HepG2 (cell line): ENCODE data around the gene RSL1D1. TPM values are rescaled to one million over a fixed set of nuclear protein-coding genes. Genes with fewer than 3 reads are reported as not detected.

Experiments used
- EZH2 ChIP-seq: conservative IDR thresholded peaks from 2 replicates; pipeline ENCODE4 v1.6.1; 2012; ENCODE audit warnings: mild to moderate bottlenecking, low read depth, low read length, moderate library complexity
- FOXO4 ChIP-seq: sonication (generic); formaldehyde crosslinking; conservative IDR thresholded peaks from 2 replicates; pipeline ENCODE4 v1.8.1; 2023; ENCODE audit warnings: missing genetic modification reagents
- GATAD2A ChIP-seq: IDR thresholded peaks from 2 replicates; pipeline ENCODE4 v1.6.1; 2016
- IKZF1 ChIP-seq: fragments of 450-650 bp; IDR thresholded peaks from 2 replicates; pipeline ENCODE4 v1.7.1; 2016
- IKZF5 ChIP-seq: IDR thresholded peaks from 2 replicates; pipeline ENCODE4 v1.6.1; 2018; ENCODE audit warnings: missing genetic modification reagents, mild to moderate bottlenecking, missing compliant biosample characterization
- KLF16 ChIP-seq, 2 experiments: sonication (generic) in 1 of 2; formaldehyde crosslinking in 1 of 2; IDR thresholded peaks; 2 replicates each; pipeline versions ENCODE4 v1.6.1 to v1.8.0; 2016 to 2023; ENCODE audit warnings: missing genetic modification reagents in 2 of 2, missing compliant biosample characterization in 1 of 2
- MEIS2 ChIP-seq: sonication (generic); formaldehyde crosslinking; IDR thresholded peaks from 2 replicates; pipeline ENCODE4 v1.9.0; 2021; ENCODE audit warnings: mild to moderate bottlenecking, missing genetic modification reagents
- RBFOX2 ChIP-seq: fragments of 200-400 bp; formaldehyde crosslinking; IDR thresholded peaks from 2 replicates; pipeline ENCODE4 v1.6.1; 2017; ENCODE audit warnings: low read depth, mild to moderate bottlenecking, low read length
- REST ChIP-seq, 2 experiments: IDR thresholded peaks; 2 replicates each; pipeline ENCODE4 v1.6.1; 2011 to 2012; ENCODE audit warnings: low read length in 2 of 2, borderline replicate concordance in 1 of 2, low read depth in 1 of 2, mild to moderate bottlenecking in 1 of 2, moderate library complexity in 1 of 2
- SATB2 ChIP-seq: sonication (generic); formaldehyde crosslinking; IDR thresholded peaks from 2 replicates; pipeline ENCODE4 v1.5.0; 2020; ENCODE audit warnings: missing genetic modification reagents
- SIN3B ChIP-seq: fragments of 150-350 bp; IDR thresholded peaks from 2 replicates; pipeline ENCODE4 v1.6.1; 2014; ENCODE audit warnings: low read length
- SNRNP70 ChIP-seq: fragments of 200-400 bp; formaldehyde crosslinking; IDR thresholded peaks from 2 replicates; pipeline ENCODE4 v1.6.1; 2017; ENCODE audit warnings: mild to moderate bottlenecking, low read depth, low read length, moderate library complexity
- TAF15 ChIP-seq: fragments of 200-400 bp; formaldehyde crosslinking; IDR thresholded peaks from one replicate; pipeline ENCODE4 v1.6.1; 2018; ENCODE audit warnings: mild to moderate bottlenecking, low read depth, low read length; ENCODE audit not compliant: poor library complexity, severe bottlenecking
- TARDBP ChIP-seq: sonication (generic); formaldehyde crosslinking; IDR thresholded peaks from 2 replicates; pipeline ENCODE4 v1.8.0; 2022; ENCODE audit warnings: mild to moderate bottlenecking, missing genetic modification reagents
- ZBTB49 ChIP-seq: sonication (generic); formaldehyde crosslinking; IDR thresholded peaks from 2 replicates; pipeline ENCODE4 v1.4.0; 2020; ENCODE audit warnings: missing genetic modification reagents, borderline replicate concordance
- ZNF136 ChIP-seq: sonication (generic); formaldehyde crosslinking; IDR thresholded peaks from 2 replicates; pipeline ENCODE4 v1.8.1; 2022; ENCODE audit warnings: low read depth, mild to moderate bottlenecking, moderate library complexity, missing genetic modification reagents
- ZNF143 ChIP-seq: sonication (generic); formaldehyde crosslinking; IDR thresholded peaks from 2 replicates; pipeline ENCODE4 v1.4.0; 2020; ENCODE audit warnings: missing genetic modification reagents
- ZNF205 ChIP-seq: IDR thresholded peaks from 2 replicates; pipeline ENCODE4 v1.6.1; 2018; ENCODE audit warnings: missing biosample characterization, missing genetic modification reagents
- ZNF234 ChIP-seq: sonication (generic); formaldehyde crosslinking; conservative IDR thresholded peaks from 2 replicates; pipeline ENCODE4 v1.5.1; 2020; ENCODE audit warnings: mild to moderate bottlenecking, missing genetic modification reagents
- ZNF282 ChIP-seq: fragments of 450-650 bp; IDR thresholded peaks from 2 replicates; pipeline ENCODE4 v1.6.1; 2018; ENCODE audit not compliant: partially characterized antibody
- ZNF430 ChIP-seq: sonication (generic); formaldehyde crosslinking; IDR thresholded peaks from 2 replicates; pipeline ENCODE4 v1.9.0; 2021; ENCODE audit warnings: mild to moderate bottlenecking, missing genetic modification reagents
- ZSCAN30 ChIP-seq: sonication (generic); formaldehyde crosslinking; IDR thresholded peaks from 2 replicates; pipeline ENCODE4 v1.5.0; 2020; ENCODE audit warnings: mild to moderate bottlenecking, missing genetic modification reagents
- polyA plus RNA-seq, 8 experiments: library from polyadenylated mRNA; depleted of rRNA in 3 of 8; stranded (reverse) in 7 of 8; unstranded in 1 of 8; fragments of >200 nt; fragmentation: Illumina TruSeq in 4 of 8; extraction: Trizol in 4 of 8; gene quantifications; 2 replicates each; pipeline versions ENCODE4 v1.2.1 to v1.2.3, GENCODE V29; 2011 to 2016; ENCODE audit warnings: low read depth in 4 of 8, missing spikeins in 1 of 8, mixed read lengths in 1 of 8; ENCODE audit not compliant: insufficient read depth in 1 of 8
- total RNA-seq, 5 experiments: library from RNA; depleted of rRNA; stranded (reverse); fragments of >200 nt; fragmentation: Illumina TruSeq; extraction: Trizol; gene quantifications; 2 replicates each; pipeline ENCODE4 v1.2.3, GENCODE V29; 2016; ENCODE audit warnings: low read depth in 1 of 5

Gene RSL1D1
- total and polyA plus RNA-seq, 2 of the 13 experiments (the other 11 are each of a cell fraction or from before 2014, with no cell fraction given): 187 to 343 TPM

GRCh38 chr16:11797166-11797956 is 54.0 kb downstream of the RSL1D1 start, which contains the start of gene ZC3H7A (continued):
- TF ChIP-seq IKZF5 (CRISPR knock-in tag) (peak; percentile 98), RBFOX2 (peak; percentile 98), SIN3B (peak; percentile 50; the same call in 1 of the 2 replicates), ZNF136 (CRISPR knock-in tag) (peak; percentile 76), SNRNP70 (no peak), SATB2 (CRISPR knock-in tag) (peak; percentile 89; the same call in 1 of the 2 replicates), ZNF234 (CRISPR knock-in tag) (peak; percentile 95; the same call in 1 of the 2 replicates), ZBTB49 (CRISPR knock-in tag) (peak; percentile 52; the same call in 1 of the 2 replicates), REST (IDR thresholded peaks at IDR 0.05; ENCODE audit: borderline replicate concordance in 1 of 2, low read depth in 1 of 2, low read length in 2 of 2) (peak in 1 of 2 experiments; percentile 82; a peak in 2 of 4 replicates), ZNF143 (CRISPR knock-in tag) (peak; percentile 74), ZNF205 (peak; percentile 95), ZNF430 (CRISPR knock-in tag) (peak; percentile 95), TAF15 (no peak), TARDBP (CRISPR knock-in tag) (peak; percentile 96), IKZF1 (no peak), GATAD2A (CRISPR knock-in tag) (peak; percentile 69), EZH2 (no peak), ZSCAN30 (CRISPR knock-in tag) (no peak), ZNF282 (no peak), KLF16 (CRISPR knock-in tag; IDR thresholded peaks at IDR 0.05) (peak in 1 of 2 experiments; percentile 99; a peak in 2 of 4 replicates), MEIS2 (CRISPR knock-in tag) (peak; percentile 80), FOXO4 (CRISPR knock-in tag) (no peak)
